Hematopoietic multipotent progenitor cell treated with erythropoietin and hydrocortisone succinate and interleukin-3 and kit ligand, for 4 days (in vitro differentiated cells): ENCODE measurements around the gene PCDH1.
A peak's percentile ranks its signal among the peaks of the same experiment; 100 is the strongest.
"Not testable (repeated sequence)": the region's sequence is repeated elsewhere in the genome, so short reads cannot be mapped to it uniquely, and the experiment has no call there.

Experiments
- DNase-seq: peaks from one replicate; pipeline ENCODE4 v3.0.0-alpha.2; 2015

PCDH1 gene

GRCh38 chr5:141878186-141878710 lies at the start of gene PCDH1:
TSS of gene PCDH1 (minus strand) at chr5:141878410. CDS start at chr5:141878262, 148 bp downstream.
- peak; percentile 37 for DNase-seq

GRCh38 chr5:141926434-141926833 lies 48.2 kb upstream of the PCDH1 start:
- DNase-seq = no peak

- peak; percentile 98 for DNase-seq
These were observed 45.5 kb upstream of the PCDH1 start, which contains the start of gene DELE1 for GRCh38 chr5:141923448-141924313. TSS of gene DELE1 (plus strand) at chr5:141923871. CDS start at chr5:141923942, 71 bp downstream.

GRCh38 chr5:141922827-141923447 lies 44.7 kb upstream of the PCDH1 start:
- not testable (repeated sequence) for DNase-seq

GRCh38 chr5:141920771-141921170 lies 42.6 kb upstream of the PCDH1 start:
- no peak for DNase-seq

GRCh38 chr5:141919218-141920119 lies 41.3 kb upstream of the PCDH1 start:
- no peak for DNase-seq

- DNase-seq = no peak
These were observed 39.5 kb upstream of the PCDH1 start for GRCh38 chr5:141917760-141918159.

- DNase-seq = no peak
These were observed 38.3 kb upstream of the PCDH1 start for GRCh38 chr5:141916522-141916921.

GRCh38 chr5:141915881-141916336 lies 37.7 kb upstream of the PCDH1 start:
- DNase-seq = no peak

GRCh38 chr5:141914797-141915196 lies 36.6 kb upstream of the PCDH1 start:
- DNase-seq = no peak

GRCh38 chr5:141914199-141914743 lies 36.1 kb upstream of the PCDH1 start:
- DNase-seq = peak; percentile 67

GRCh38 chr5:141913560-141914198 lies 35.5 kb upstream of the PCDH1 start:
- no peak for DNase-seq

- no peak for DNase-seq
These were observed 32.1 kb upstream of the PCDH1 start for GRCh38 chr5:141910271-141910673.

GRCh38 chr5:141909212-141909611 lies 31.0 kb upstream of the PCDH1 start:
- DNase-seq = no peak

GRCh38 chr5:141908796-141909195 lies 30.6 kb upstream of the PCDH1 start:
- DNase-seq = no peak

GRCh38 chr5:141906972-141907371 lies 28.8 kb upstream of the PCDH1 start:
- DNase-seq = no peak

GRCh38 chr5:141906517-141906916 lies 28.3 kb upstream of the PCDH1 start:
- no peak for DNase-seq

GRCh38 chr5:141904551-141904950 lies 26.3 kb upstream of the PCDH1 start:
- no peak for DNase-seq

GRCh38 chr5:141903261-141903660 lies 25.1 kb upstream of the PCDH1 start:
- DNase-seq = peak; percentile 74

- DNase-seq = no peak
These were observed 24.0 kb upstream of the PCDH1 start for GRCh38 chr5:141902015-141902814.

GRCh38 chr5:141898448-141899049 lies 20.3 kb upstream of the PCDH1 start:
- no peak for DNase-seq
